HepG2 (cell line): Measurements from ENCODE around the gene CCNB1. TPM values are rescaled to one million over a fixed set of nuclear protein-coding genes. Genes with fewer than 3 reads are reported as not detected.

Experiments used
- CBX5 ChIP-seq: sonication (generic); formaldehyde crosslinking; IDR thresholded peaks from 2 replicates; pipeline ENCODE4 v1.4.0; 2020; ENCODE audit warnings: missing genetic modification reagents, borderline replicate concordance
- EEA1 ChIP-seq: sonication (generic); formaldehyde crosslinking; IDR thresholded peaks from 2 replicates; pipeline ENCODE4 v1.5.1; 2020; ENCODE audit warnings: mild to moderate bottlenecking, missing genetic modification reagents, borderline replicate concordance
- FLYWCH1 ChIP-seq: sonication (generic); formaldehyde crosslinking; IDR thresholded peaks from 2 replicates; pipeline ENCODE4 v1.8.1; 2023; ENCODE audit warnings: mild to moderate bottlenecking, missing genetic modification reagents
- HIC2 ChIP-seq: sonication (generic); formaldehyde crosslinking; IDR thresholded peaks from 2 replicates; pipeline ENCODE4 v1.9.0; 2022; ENCODE audit warnings: low read depth, missing genetic modification reagents
- HMGXB4 ChIP-seq, 2 experiments: sonication (generic) in 1 of 2; formaldehyde crosslinking in 1 of 2; IDR thresholded peaks; 2 replicates each; pipeline versions ENCODE4 v1.4.0 to v1.6.1; 2018 to 2020; ENCODE audit warnings: missing genetic modification reagents in 2 of 2, borderline replicate concordance in 1 of 2, low read depth in 1 of 2, mild to moderate bottlenecking in 1 of 2, missing biosample characterization in 1 of 2
- JUN ChIP-seq: sonication (generic); formaldehyde crosslinking; IDR thresholded peaks from 2 replicates; pipeline ENCODE4 v1.4.0; 2020; ENCODE audit warnings: mild to moderate bottlenecking, missing genetic modification reagents
- PITX1 ChIP-seq: sonication (generic); formaldehyde crosslinking; IDR thresholded peaks from 2 replicates; pipeline ENCODE4 v1.5.1; 2020; ENCODE audit warnings: mild to moderate bottlenecking, missing genetic modification reagents
- POLR2AphosphoS2 ChIP-seq: IDR thresholded peaks from 2 replicates; pipeline ENCODE4 v1.6.1; 2011; ENCODE audit warnings: low read depth, low read length, improper control_type of control experiment
- RNF2 ChIP-seq: fragments of 450-650 bp; conservative IDR thresholded peaks from 2 replicates; pipeline ENCODE4 v1.6.1; 2016; ENCODE audit warnings: low read depth
- TGIF2 ChIP-seq: IDR thresholded peaks from 2 replicates; pipeline ENCODE4 v1.6.1; 2016; ENCODE audit warnings: control low read depth, missing compliant biosample characterization
- ZBTB20 ChIP-seq: sonication (generic); formaldehyde crosslinking; IDR thresholded peaks from 2 replicates; pipeline ENCODE4 v1.8.1; 2023; ENCODE audit warnings: missing genetic modification reagents, low read depth, mild to moderate bottlenecking, borderline replicate concordance
- ZNF10 ChIP-seq: sonication (generic); formaldehyde crosslinking; IDR thresholded peaks from 2 replicates; pipeline ENCODE4 v1.4.0; 2020; ENCODE audit warnings: mild to moderate bottlenecking, low read depth, missing genetic modification reagents, borderline replicate concordance
- ZNF281 ChIP-seq: sonication (generic); formaldehyde crosslinking; IDR thresholded peaks from 2 replicates; pipeline ENCODE4 v1.4.0; 2020; ENCODE audit warnings: missing genetic modification reagents, borderline replicate concordance
- ZNF367 ChIP-seq: sonication (generic); formaldehyde crosslinking; IDR thresholded peaks from 2 replicates; pipeline ENCODE4 v1.4.0; 2020; ENCODE audit warnings: missing genetic modification reagents, borderline replicate concordance
- ZNF383 ChIP-seq: sonication (generic); formaldehyde crosslinking; IDR thresholded peaks from 2 replicates; pipeline ENCODE4 v1.4.0; 2020; ENCODE audit warnings: missing genetic modification reagents, mild to moderate bottlenecking, borderline replicate concordance
- ZNF563 ChIP-seq: sonication (generic); formaldehyde crosslinking; IDR thresholded peaks from 2 replicates; pipeline ENCODE4 v1.8.0; 2022; ENCODE audit warnings: mild to moderate bottlenecking, moderate library complexity, missing genetic modification reagents
- ZNF672 ChIP-seq: sonication (generic); formaldehyde crosslinking; IDR thresholded peaks from 2 replicates; pipeline ENCODE4 v1.8.1; 2022; ENCODE audit warnings: missing genetic modification reagents
- ZNF749 ChIP-seq: sonication (generic); formaldehyde crosslinking; IDR thresholded peaks from 2 replicates; pipeline ENCODE4 v1.8.0; 2022; ENCODE audit warnings: mild to moderate bottlenecking, missing genetic modification reagents, moderate library complexity, borderline replicate concordance
- ZZZ3 ChIP-seq: sonication (generic); formaldehyde crosslinking; IDR thresholded peaks from 2 replicates; pipeline ENCODE4 v1.4.0; 2020; ENCODE audit warnings: missing genetic modification reagents, mild to moderate bottlenecking, borderline replicate concordance
- polyA plus RNA-seq, 8 experiments: library from polyadenylated mRNA; depleted of rRNA in 3 of 8; stranded (reverse) in 7 of 8; unstranded in 1 of 8; fragments of >200 nt; fragmentation: Illumina TruSeq in 4 of 8; extraction: Trizol in 4 of 8; gene quantifications; 2 replicates each; pipeline versions ENCODE4 v1.2.1 to v1.2.3, GENCODE V29; 2011 to 2016; ENCODE audit warnings: low read depth in 4 of 8, missing spikeins in 1 of 8, mixed read lengths in 1 of 8; ENCODE audit not compliant: insufficient read depth in 1 of 8
- total RNA-seq, 5 experiments: library from RNA; depleted of rRNA; stranded (reverse); fragments of >200 nt; fragmentation: Illumina TruSeq; extraction: Trizol; gene quantifications; 2 replicates each; pipeline ENCODE4 v1.2.3, GENCODE V29; 2016; ENCODE audit warnings: low read depth in 1 of 5

Gene CCNB1
- total and polyA plus RNA-seq, 2 of the 13 experiments (the other 11 are each of a cell fraction or from before 2014, with no cell fraction given), result 82.3 to 316 TPM

GRCh38 chr5:69166686-69167492 lies at the start of gene CCNB1 (continued):
- TF ChIP-seq ZNF10 (no peak), ZNF672 (peak; percentile 81; the same call in 1 of the 2 replicates), EEA1 (CRISPR knock-in tag) (peak; percentile 48; the same call in 1 of the 2 replicates), PITX1 (CRISPR knock-in tag) (peak; percentile 66; the same call in 1 of the 2 replicates), CBX5 (CRISPR knock-in tag) (peak; percentile 36; the same call in 1 of the 2 replicates), ZBTB20 (CRISPR knock-in tag) (peak; percentile 60; the same call in 1 of the 2 replicates), JUN (CRISPR knock-in tag) (no peak), ZNF383 (CRISPR knock-in tag) (peak; percentile 75; the same call in 1 of the 2 replicates), FLYWCH1 (no peak), ZNF749 (CRISPR knock-in tag) (peak; percentile 94; the same call in 1 of the 2 replicates), HIC2 (CRISPR knock-in tag) (peak; percentile 89), ZZZ3 (peak; percentile 73; the same call in 1 of the 2 replicates), RNF2 (peak; percentile 75; the same call in 1 of the 2 replicates), HMGXB4 (CRISPR knock-in tag; IDR thresholded peaks at IDR 0.05; ENCODE audit: borderline replicate concordance in 1 of 2, low read depth in 1 of 2) (peak; percentile 57 to 78; a peak in 3 of 4 replicates), ZNF281 (0 out of 2 replicates have a peak, but pooled peaks have one; percentile 35), ZNF563 (0 out of 2 replicates have a peak, but pooled peaks have one; percentile 40), POLR2AphosphoS2 (no peak), ZNF367 (CRISPR knock-in tag) (peak; percentile 97), TGIF2 (CRISPR knock-in tag) (peak; percentile 88)
